ENCODE results near the gene CADM1.

GRCh38 chr11:115377882-115378296 is 126.3 kb downstream of the CADM1 start:
- no peak for TF ChIP-seq CTCF (conservative IDR thresholded peaks at IDR 0.05; ENCODE audit: low read depth, low read length)
- TF ChIP-seq EZH2 (IDR thresholded peaks at IDR 0.05; ENCODE audit: low read length, unreplicated experiment), result no peak
- TF ChIP-seq EZH2phosphoT487 (IDR thresholded peaks at IDR 0.05; ENCODE audit: borderline replicate concordance, low read length), result no peak
